ENCODE results near the gene CLDN5.

Gene CLDN5

GRCh38 chr22:19480789-19481188 is 43.4 kb downstream of the CLDN5 start:
- no peak for DNase-seq (ENCODE audit: low read depth)

DNA sequence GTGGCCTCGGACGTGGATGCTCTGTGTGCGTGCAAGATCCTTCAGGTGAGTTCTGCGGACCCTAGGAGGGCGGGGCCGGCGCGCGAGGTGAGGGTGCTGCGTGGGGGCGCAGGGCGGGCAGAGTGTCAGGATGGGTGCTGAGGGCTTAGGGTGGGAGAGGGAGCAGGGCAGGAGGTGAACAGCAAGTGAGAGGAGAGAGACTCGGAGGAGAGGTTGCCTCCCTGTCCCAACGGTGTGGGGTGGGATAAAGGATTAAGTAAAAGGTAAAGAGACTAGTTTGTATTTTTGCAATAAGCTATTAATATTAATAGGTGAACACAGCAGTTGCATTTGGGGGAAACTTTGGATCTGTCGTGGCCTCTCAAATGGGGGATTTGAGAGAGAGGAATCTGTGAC is 44.0 kb downstream of the CLDN5 start:
- no peak for DNase-seq (ENCODE audit: low read depth)

GRCh38 chr22:19479355-19480172 is 44.6 kb downstream of the CLDN5 start, which contains the start of gene CDC45:
Gene CDC45 (plus strand): TSS chr22:19479920. CDS start chr22:19479969, 49 bp downstream.
- DNase-seq (ENCODE audit: low read depth): peak; percentile 95

- DNase-seq (ENCODE audit: low read depth): no peak
Measured at GRCh38 chr22:19478901-19479354, 45.3 kb downstream of the CLDN5 start, which contains the start of gene UFD1. Gene UFD1 (minus strand): TSS chr22:19479193. CDS start chr22:19479085, 108 bp downstream.

DNA sequence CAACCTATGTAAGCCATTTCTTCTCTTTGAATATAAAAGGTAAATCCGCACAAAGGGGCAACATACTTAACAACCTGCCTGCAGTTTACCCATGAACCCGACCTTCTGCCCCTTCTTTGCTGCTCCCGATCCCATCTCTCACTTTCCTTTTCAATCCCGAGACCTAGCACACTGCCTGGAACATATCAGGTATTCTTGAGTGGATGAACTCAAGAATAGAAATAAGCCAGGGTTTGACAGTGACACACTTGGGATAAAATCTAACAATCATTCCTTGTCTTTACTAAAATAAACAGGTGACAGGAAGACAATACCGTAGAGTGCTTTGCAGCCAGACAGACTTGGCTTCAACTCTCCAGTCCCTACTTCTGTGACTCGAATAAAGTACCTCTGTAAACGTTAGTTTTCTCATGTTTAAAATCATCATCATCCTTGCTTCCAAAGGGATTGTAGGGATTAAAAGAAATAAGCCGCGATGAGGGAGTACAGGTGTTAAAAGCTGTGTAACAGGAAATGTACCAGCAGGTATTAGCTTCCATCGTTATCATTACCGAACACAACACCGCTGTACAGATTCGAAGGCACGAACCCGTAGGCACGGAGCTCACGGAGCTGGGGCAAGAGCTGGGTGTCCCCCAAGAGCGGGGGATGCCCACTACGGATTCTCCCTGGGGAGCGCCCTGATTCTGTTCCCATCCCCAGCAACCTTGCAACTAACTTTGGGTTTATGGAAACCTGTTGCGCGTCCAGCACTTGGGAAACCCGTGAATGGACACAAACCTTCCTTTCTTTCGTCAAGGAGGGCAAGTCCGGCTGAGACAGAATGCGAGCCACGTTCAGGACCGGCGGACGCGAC is 45.9 kb downstream of the CLDN5 start:
- no peak for DNase-seq (ENCODE audit: low read depth)

GRCh38 chr22:19477321-19478044 is 46.7 kb downstream of the CLDN5 start:
- no peak for DNase-seq (ENCODE audit: low read depth)

- no peak for DNase-seq (ENCODE audit: low read depth)
Measured at GRCh38 chr22:19476023-19476422, 48.2 kb downstream of the CLDN5 start.

GRCh38 chr22:19473578-19473977 is 50.6 kb downstream of the CLDN5 start:
- no peak for DNase-seq (ENCODE audit: low read depth)

All from non-pigmented ciliary epithelial cell (primary cell).